22Rv1 (cell line): ENCODE data around the gene PIGQ.

ENCODE experiments used
- ZFX ChIP-seq: fragments of 450-650 bp; IDR thresholded peaks from 2 replicates; pipeline ENCODE4 v1.6.1; 2017; ENCODE audit warnings: antibody characterized with exemption, borderline replicate concordance
- TF ChIP-seq, protein P1 (sequence below): fragments of 450-650 bp; IDR thresholded peaks from 2 replicates; pipeline ENCODE4 v1.5.1; 2017; ENCODE audit warnings: mild to moderate bottlenecking

DNA sequence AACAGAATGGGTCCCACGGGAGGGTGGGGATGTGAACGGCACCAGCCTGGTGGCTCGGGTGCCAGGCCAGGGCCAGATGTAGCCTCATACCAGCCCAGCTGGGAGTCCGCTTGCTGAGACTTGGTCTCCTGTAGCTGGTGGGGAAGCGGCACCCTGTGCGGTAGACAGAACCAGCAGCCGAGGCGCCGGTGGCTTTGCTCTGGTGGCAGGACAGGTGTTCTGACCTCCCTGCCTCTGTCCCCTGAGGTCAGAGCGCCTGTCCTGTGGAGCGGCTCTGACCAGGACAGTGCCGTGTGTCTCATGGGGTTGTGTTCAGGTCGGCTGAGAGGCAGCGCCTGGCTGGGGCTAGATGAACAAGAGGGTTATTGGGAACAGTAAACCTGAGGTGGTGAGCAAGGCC lies 40.2 kb downstream of the PIGQ start:
- TF ChIP-seq, protein P1, sequence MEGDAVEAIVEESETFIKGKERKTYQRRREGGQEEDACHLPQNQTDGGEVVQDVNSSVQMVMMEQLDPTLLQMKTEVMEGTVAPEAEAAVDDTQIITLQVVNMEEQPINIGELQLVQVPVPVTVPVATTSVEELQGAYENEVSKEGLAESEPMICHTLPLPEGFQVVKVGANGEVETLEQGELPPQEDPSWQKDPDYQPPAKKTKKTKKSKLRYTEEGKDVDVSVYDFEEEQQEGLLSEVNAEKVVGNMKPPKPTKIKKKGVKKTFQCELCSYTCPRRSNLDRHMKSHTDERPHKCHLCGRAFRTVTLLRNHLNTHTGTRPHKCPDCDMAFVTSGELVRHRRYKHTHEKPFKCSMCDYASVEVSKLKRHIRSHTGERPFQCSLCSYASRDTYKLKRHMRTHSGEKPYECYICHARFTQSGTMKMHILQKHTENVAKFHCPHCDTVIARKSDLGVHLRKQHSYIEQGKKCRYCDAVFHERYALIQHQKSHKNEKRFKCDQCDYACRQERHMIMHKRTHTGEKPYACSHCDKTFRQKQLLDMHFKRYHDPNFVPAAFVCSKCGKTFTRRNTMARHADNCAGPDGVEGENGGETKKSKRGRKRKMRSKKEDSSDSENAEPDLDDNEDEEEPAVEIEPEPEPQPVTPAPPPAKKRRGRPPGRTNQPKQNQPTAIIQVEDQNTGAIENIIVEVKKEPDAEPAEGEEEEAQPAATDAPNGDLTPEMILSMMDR = no peak
- TF ChIP-seq ZFX = no peak
